GM19397 (cell line): ENCODE results near the gene MARVELD2.
"Not testable (repeated sequence)": the region's sequence is repeated elsewhere in the genome, so short reads cannot be mapped to it uniquely, and the experiment has no call there.

ENCODE experiments used
- ATAC-seq: cut with Tn5 transposase; IDR thresholded peaks from one replicate; pipeline ENCODE4 v1.9.1; 2021; ENCODE audit warnings: mild to moderate bottlenecking, moderate library complexity; ENCODE audit not compliant: unreplicated experiment

Gene MARVELD2, protein sequence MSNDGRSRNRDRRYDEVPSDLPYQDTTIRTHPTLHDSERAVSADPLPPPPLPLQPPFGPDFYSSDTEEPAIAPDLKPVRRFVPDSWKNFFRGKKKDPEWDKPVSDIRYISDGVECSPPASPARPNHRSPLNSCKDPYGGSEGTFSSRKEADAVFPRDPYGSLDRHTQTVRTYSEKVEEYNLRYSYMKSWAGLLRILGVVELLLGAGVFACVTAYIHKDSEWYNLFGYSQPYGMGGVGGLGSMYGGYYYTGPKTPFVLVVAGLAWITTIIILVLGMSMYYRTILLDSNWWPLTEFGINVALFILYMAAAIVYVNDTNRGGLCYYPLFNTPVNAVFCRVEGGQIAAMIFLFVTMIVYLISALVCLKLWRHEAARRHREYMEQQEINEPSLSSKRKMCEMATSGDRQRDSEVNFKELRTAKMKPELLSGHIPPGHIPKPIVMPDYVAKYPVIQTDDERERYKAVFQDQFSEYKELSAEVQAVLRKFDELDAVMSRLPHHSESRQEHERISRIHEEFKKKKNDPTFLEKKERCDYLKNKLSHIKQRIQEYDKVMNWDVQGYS

DNA sequence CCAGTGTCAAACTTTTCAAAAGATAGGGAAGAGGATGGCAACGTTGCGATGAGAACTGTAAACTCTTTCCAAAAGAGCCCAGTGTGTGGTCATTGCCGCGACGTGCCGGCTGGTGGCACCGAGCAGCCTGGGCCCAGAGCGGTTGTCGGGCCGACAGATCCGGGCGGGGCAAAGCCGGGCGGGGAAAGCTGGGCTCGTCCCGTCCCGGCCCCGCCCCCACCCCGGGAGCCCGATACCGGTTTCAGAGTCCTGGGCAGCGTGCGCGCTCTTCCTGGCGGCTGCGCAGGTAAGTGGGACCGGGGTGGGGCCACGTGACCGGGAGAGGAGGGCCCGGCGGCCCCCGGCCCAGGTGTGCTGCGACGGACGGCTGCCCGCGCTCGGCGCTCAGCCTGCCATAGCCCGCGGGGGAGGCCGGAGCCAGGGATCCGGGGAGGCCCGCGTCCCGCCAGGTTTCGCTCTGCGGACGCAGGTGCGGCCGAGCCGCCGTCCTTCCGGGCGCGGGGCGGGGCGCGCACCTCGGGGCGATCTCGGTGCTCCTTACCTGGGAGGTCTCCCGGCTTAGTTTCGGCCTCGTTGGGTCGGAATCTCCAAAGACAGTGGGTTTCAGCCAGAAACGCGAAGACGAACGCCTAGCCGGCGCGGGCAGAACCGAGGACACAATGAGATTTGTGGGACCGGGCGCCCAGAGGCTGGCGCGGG, at the start of gene MARVELD2:
Gene MARVELD2 (plus strand): TSS at position 232 of the 699 bp plus-strand sequence. CDS start 4,270 bp downstream, outside the sequence.
- ATAC-seq, result peak; percentile 62

DNA sequence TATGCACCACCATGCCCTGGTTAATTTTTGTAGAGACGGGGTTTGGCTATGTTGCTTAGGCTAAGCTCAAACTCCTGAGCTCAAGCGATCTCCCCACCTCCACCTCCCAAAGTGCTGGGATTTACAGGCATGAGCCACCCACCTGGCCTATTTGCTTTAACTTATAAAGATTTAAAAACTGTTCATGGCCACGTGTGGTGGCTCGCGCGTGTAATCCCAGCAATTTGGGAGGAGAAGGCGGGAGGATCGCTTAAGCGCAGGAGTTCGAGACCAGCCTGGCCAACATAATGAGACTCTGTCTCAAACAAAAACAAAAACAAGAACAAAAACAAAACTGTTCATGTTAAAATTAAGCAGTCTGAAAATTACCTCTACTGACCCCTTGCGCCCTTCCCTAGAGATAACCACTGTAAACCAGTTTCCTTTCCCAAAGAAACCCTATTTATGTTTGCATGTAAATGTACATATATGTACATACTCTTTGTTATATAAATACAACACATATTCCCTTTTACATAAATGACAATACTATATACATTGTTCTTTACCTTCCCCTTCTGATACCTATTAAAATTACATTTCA, 47.1 kb upstream of the MARVELD2 start:
- no peak for ATAC-seq

DNA sequence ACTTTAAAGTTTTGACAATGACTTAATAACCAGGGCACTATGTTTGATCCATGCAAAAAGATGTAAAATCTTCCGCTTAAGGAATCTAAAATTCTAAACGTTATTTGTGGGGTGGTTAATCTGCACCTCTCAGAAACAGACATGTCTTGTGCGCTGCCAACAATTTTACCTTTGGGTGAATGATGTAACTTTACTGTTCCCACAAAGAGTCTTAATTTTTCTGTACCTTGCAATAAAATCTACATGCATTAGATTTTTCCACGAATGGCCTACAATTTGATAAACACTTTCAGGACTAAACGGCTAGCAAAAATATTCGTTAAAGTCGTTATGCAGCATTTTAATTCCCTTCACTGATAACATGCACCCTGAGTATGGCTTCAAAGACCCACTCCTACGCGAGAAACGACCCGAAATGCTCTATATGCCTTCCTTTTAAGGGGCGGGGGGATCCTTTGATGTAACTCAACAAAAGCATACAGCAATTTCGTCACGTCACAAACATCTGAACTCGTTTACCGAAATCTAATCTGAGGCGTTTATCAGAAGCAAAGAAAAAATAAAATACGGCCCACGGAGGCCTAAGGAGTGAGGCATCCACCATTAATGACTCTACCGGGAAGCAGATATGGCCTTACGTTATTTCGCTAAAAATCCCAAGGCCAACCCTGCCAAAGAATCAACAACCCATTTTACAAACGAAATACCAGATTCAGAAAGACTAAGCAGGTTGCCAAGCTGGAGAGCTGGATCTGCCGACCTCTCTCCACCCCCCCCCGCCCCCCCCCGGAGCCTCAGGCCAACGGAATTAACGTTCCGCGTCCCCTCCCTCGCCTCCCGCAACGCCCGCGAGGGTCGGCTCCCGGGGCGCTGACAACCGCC, 46.2 kb upstream of the MARVELD2 start:
- ATAC-seq, result no peak

DNA sequence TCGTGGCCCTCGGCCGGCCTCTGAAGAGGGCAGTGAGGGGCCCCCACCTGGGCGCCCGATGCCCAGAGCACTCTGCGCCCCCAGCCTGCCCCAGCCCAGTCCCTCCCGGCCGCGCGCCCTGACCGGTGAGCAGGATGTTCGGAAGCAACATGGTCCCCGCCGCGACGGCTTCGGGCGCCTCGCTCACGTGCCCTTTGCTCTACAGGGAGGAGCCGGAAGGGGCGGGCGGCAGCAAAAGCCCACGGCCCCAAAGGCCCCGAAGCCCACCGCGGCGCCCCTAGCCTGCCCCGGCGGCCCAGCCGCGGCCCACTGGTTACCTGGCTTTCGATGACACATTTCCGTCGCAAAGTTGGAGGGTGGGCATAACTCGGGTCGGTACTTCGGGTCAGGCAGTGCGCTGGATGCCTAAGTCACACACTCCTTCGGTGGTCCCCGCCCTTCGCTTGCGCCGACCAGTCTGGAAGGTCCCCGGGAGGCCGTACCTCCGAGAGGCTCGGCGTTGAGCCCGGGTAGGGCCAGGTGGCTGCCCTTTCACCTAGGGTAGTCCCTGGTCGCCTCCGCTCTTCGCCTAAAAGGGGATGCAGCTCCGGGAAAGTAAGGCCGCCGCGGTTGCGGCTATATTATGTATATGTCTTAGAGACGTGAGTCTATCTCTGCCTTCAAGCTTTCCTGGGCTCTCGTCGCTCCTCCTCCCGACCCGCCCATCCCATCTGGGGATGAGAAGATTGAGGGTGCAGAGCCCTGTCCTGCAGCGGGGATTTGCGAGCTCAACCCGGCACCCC, 45.4 kb upstream of the MARVELD2 start, which contains the start of the genes AK6, RAD17 and TAF9:
Gene AK6 (minus strand): TSS at position 181 of the 782 bp plus-strand sequence. CDS start 30 bp downstream, at position 151.
Gene RAD17 (plus strand): TSS at position 479 of the 782 bp plus-strand sequence. CDS start 2,391 bp downstream, outside the sequence.
Gene TAF9 (minus strand): TSS at position 181 of the 782 bp plus-strand sequence. CDS start 3,783 bp downstream, outside the sequence.
- ATAC-seq, result peak; percentile 93

DNA sequence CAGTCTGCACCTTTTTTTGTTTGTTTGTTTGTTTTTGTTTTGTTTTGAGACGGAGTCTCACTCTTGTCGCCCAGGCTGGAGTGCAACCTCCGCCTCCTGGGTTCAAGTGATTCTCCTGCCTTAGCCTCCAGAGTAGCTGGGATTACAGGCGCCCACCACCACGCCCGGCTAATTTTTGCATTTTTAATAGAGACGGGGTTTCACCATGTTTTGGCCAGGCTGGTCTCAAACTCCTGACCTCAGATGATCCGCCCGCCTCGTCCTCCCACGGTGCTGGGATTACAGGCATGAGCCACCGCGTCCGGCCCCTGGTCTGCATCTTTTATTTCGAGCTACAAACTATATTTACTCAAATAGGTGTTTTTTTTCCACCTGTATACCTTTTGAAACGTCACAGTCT, 44.6 kb upstream of the MARVELD2 start:
- not testable (repeated sequence) for ATAC-seq

DNA sequence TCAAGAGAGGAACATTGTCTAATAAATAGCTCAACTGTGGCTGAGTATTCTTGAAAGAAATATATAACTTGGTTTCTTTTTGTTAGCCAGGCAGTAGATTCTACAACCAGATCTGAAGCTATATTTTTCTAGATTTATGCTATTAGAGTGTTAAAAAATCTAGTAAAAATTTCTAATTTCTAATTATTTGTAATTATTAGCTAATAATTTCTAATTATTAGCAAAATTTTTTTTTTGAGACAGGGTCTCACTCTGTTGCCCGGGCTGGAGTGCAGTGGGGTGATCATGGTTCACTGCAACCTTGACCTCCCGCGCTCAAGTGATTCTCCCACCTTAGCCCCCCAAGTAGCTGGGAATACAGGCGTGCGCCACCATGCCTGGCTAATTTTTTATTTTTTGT, 42.5 kb upstream of the MARVELD2 start:
- no peak for ATAC-seq

DNA sequence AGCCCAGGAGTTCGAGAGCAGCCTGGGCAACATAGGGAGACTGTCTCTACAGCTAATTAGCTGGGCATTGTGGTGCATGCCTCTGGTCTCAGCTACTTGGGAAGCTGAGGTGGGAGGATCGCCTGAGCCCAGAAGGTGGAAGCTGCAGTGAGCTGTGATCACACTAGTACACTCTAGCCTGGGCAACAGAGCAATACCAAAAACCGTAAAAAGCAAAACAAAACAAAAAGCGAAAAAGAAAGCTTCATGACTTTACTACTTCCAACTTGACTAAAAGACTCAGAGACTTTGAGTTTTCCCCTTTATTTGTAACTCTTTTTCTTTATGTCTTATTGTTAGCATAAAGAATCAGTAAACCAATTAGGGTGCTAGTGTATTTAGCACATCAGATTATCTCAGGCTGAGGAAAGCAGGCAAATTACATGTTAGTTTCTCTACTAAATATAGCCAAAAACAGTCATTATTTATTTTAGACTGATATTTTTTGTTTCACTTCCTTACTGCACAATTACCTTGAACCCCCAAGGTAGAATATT, 39.9 kb upstream of the MARVELD2 start:
- peak; percentile 75 for ATAC-seq

DNA sequence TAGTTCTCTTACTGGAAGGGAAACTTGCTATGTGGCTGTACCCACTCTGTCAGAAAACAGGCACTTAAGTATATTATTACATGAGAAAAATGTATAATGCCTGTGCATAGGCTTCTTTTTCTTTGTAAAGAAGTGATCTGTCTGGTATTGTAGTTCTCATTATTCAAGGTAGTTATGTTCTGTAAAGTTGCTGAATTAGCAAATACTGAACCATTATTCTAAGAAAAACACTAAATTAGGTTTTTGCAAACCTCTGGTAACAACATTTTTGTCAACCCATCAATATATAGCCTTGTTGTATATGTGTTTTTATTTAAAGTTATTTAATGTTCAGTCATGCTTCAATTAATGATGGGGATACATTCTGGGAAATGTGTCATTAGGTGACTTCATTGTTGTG, 36.5 kb upstream of the MARVELD2 start:
- no peak for ATAC-seq

DNA sequence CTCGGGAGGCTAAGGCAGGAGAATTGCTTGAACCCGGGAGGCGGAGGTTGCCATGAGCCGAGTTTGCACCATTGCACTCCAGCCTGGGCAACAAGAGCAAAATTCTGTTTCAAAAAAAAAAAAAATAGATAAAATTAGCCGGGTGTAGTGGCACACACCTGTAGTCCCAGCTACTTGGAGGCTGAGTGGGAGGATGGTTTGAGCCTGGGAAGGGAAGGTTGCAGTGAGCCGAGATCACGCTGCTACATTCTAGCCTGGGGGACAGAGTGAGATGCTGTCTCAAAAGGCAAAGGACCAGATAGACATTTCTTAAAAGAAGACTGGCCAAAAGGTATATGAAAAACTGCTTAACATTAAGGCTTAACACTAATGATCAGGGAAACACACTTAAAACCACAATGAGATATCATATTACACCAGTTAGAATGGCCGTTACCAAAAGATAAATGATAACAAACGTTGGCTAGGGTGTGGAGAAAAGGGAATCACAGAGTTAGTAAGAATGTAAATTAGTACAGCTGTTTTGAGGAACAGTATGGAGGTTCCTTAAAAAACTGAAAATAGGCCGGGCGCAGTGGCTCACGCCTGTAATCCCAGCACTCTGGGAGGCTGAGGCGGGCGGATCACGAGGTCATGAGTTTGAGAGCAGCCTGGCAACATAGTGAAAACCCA, 10.1 kb upstream of the MARVELD2 start:
- ATAC-seq, result no peak

DNA sequence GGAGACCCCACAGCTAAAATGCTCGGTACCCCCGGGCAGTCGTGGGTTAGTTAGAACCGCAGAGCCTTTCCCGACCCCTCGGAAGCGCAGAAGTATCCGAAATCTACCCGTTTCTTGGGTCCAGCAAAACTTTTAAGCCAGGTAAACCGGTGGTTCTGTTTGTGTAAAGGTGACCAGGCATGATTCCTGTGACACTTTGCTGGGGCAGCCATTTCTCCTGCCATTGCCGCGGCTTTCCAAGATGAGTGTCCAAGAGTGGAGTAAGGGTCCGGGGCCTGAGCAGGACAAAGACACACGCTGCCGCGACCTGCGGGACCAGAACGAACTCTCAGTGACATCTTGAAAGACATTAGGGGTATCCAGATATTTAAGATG, 655 bp downstream of the MARVELD2 start:
- ATAC-seq, result no peak

DNA sequence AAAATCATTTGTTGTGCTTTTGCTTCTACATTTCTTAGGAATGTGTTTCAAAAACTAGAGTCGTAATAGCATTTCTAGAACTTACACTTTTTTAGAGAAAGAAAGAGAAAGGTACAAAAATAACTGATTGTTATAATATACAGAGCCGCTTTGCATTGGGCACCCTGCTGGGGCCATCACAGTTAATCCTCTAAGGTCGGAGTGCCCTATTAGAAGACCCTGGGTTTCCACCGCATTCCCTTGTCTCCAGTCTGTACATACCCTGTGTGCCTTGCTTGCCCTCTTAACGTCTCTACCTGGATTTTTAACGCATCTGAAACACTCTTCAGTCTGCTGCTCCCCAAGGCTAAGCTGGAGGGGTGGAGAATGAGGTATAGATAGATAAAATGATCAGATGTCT, 1.3 kb downstream of the MARVELD2 start:
- no peak for ATAC-seq

DNA sequence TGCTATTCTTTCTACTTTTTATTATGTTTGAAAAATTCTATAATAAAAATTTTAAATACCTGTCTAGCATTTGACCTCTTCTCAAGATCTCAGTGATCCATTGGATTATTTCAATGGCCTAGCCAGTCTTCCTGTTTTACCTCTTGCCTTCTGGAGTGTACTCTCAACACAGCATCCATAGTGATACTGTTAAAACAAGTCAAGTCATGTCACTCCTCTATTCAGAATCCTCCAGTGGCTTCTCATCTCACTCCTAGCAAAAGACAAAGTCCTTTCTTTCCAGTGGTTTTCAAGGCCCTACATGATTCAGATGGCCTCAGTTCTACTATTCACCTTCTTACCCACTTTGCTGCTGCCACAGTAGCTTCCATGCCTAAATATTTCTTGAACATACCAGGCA, 1.8 kb downstream of the MARVELD2 start:
- ATAC-seq, result no peak

DNA sequence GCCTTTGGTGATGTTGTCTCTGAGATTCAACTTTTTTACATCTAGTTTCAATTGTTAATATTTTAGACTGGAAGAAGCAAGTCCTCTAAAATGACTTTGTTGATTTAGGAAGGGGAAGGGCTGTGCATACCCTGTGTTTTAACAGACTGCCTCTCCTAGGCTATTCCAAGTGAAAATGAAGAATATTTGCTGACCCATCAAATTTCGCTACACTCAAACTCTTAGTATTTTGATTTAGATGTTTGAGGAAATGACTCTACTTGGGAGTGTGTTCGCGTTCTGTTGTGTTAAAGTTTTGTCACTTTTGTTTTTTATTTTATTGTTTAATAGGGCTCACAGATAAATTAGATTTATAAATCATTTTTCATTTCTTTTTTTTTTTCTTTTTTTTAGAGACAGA, 3.6 kb downstream of the MARVELD2 start:
- no peak for ATAC-seq

DNA sequence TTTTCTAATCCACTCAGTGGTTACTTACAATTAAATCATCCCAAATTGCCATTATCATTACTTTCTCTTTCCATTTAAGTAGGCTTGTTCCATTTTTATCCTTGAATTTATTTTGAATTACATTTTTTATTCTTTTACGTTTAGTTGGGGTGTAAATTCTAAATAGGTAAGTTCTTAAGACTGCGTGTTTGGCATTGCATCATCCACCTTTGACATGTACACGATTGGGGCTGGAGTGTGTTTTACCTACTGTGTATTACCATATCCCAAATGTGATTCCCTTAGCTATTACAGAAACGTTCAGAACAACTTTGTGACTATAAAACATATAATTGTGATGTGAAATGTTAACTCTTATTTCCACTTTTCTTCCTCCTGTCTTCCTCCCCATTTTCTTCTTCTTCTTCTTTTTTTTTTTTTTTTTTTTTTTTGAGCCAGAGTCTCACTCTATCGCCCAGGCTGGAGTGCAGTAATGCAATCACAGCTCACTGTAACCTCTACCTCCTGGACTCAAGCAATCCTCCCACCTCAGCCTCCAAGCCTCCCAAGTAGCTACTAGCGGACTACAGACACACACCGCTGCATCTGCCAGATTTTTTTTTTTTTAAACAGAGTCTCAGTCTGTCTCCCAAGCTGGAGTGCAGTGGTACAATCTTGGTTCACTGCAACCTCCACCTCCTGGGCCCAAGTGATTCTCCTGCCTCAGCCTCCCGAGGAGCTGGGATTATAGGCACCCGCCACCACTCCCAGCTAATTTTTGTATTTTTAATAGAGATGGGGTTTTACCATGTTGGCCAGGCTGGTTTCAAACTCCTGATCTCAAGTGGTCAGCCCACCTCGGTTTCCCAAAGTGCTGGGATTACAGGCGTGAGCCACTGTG, 16.7 kb downstream of the MARVELD2 start:
- ATAC-seq, result no peak

DNA sequence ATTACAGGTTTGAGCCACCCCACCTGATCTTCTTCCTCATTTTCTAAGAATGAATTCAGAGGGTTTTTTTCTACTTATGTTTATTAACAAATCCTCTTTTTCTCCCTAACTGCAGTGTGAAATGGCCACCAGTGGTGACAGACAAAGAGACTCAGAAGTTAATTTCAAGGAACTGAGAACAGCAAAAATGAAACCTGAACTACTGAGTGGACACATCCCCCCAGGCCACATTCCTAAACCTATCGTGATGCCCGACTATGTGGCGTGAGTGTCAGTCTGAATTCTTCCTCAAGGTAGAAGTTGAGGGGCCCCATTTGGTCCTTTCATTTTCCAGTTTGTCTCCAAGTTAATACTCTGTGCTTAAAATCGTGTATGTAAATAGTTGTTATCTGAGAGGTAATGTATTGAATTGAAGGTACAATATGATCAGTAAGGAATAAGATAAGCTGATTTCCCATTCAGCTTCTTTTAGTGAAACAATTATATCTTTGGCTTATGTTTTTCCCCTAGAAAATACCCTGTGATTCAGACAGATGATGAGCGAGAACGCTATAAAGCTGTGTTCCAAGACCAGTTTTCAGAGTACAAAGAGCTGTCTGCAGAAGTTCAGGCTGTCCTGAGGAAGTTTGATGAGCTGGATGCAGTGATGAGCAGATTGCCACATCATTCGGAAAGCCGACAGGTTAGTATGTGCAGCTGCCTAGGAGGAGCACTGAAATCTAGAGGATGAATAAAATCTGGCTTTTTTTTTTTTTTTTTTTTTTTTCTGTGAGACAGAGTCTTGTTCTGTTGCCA, 17.7 kb downstream of the MARVELD2 start:
- ATAC-seq, result peak; percentile 53

DNA sequence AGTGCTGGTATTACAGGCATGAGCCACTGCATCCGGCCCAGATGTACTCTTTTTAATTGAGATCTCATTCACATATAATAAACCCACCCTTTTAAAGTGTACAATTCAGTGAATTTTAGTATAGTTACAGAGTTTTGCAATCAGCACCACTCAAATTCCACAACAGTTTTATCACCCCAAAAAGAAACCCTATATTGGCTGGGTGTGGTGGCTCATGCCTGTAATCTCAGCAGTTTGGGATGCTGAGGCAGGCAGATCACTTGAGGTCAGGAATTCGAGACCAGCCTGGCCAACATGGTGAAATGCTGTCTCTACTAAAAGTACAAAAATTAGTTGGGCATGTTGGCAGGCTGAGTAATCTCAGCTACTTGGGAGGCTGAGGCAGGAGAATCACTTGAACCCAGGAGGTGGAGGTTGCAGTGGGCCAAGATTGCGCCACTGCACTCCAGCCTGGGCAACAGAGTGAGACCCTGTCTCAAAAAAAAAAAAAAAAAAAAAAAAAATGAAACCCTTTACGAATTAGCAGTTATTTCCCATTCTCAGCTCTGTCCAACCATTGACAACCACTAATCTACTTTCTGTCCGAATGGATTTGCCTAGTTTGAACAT, 20.5 kb downstream of the MARVELD2 start:
- not testable (repeated sequence) for ATAC-seq
